HEK293 (cell line): Measurements from ENCODE around the gene MPP4.

Source experiments
- GLI4 ChIP-seq: fragments of 450-650 bp; formaldehyde crosslinking; IDR thresholded peaks from 2 replicates; pipeline ENCODE4 v1.5.1; 2016; ENCODE audit warnings: missing biosample characterization, missing genetic modification characterization
- KLF9 ChIP-seq: fragments of 450-650 bp; formaldehyde crosslinking; IDR thresholded peaks from 2 replicates; pipeline ENCODE4 v1.5.1; 2016; ENCODE audit warnings: missing biosample characterization, missing genetic modification characterization, low read depth
- SETDB1 ChIP-seq: IDR thresholded peaks from one replicate; pipeline ENCODE4 v1.6.1; 2017; ENCODE audit warnings: mild to moderate bottlenecking, low read length, moderate library complexity, mixed read lengths; ENCODE audit not compliant: insufficient read length
- TCF7L2 ChIP-seq: IDR thresholded peaks from 2 replicates; pipeline ENCODE4 v1.6.1; 2011; ENCODE audit warnings: low read depth, mild to moderate bottlenecking, inconsistent platforms, low read length, moderate library complexity, borderline replicate concordance
- ZFHX2 ChIP-seq: fragments of 450-650 bp; formaldehyde crosslinking; conservative IDR thresholded peaks from 2 replicates; pipeline ENCODE4 v1.5.1; 2016; ENCODE audit warnings: missing biosample characterization, missing genetic modification characterization
- ZFP41 ChIP-seq: fragments of 450-650 bp; formaldehyde crosslinking; IDR thresholded peaks from 2 replicates; pipeline ENCODE4 v1.5.1; 2016; ENCODE audit warnings: missing biosample characterization, missing genetic modification characterization, borderline replicate concordance
- ZFP69B ChIP-seq: fragments of 450-650 bp; formaldehyde crosslinking; IDR thresholded peaks from 2 replicates; pipeline ENCODE4 v1.5.1; 2016; ENCODE audit warnings: missing biosample characterization, missing genetic modification characterization
- ZNF324 ChIP-seq: fragments of 450-650 bp; formaldehyde crosslinking; IDR thresholded peaks from 2 replicates; pipeline ENCODE4 v1.5.1; 2016; ENCODE audit warnings: missing biosample characterization, missing genetic modification characterization
- ZNF510 ChIP-seq: fragments of 450-650 bp; formaldehyde crosslinking; IDR thresholded peaks from 2 replicates; pipeline ENCODE4 v1.5.1; 2018; ENCODE audit warnings: mild to moderate bottlenecking, missing genetic modification characterization, missing biosample characterization; ENCODE audit not compliant: insufficient replicate concordance
- TF ChIP-seq, protein P1 (sequence below): fragments of 450-650 bp; formaldehyde crosslinking; IDR thresholded peaks from 2 replicates; pipeline ENCODE4 v1.5.1; 2016; ENCODE audit warnings: missing biosample characterization, missing genetic modification characterization
- TF ChIP-seq, protein P2 (sequence below): fragments of 450-650 bp; formaldehyde crosslinking; IDR thresholded peaks from 2 replicates; pipeline ENCODE4 v1.5.1; 2016; ENCODE audit warnings: missing biosample characterization, missing genetic modification characterization, low read depth
- TF ChIP-seq, protein P3 (sequence below): sonication (generic); formaldehyde crosslinking; IDR thresholded peaks from 2 replicates; pipeline ENCODE4 v1.8.1; 2022; ENCODE audit warnings: mild to moderate bottlenecking, moderate library complexity, missing genetic modification reagents
- TF ChIP-seq, protein P4 (sequence below): fragments of 450-650 bp; formaldehyde crosslinking; IDR thresholded peaks from 2 replicates; pipeline ENCODE4 v1.5.1; 2016; ENCODE audit warnings: missing biosample characterization, missing genetic modification characterization

DNA sequence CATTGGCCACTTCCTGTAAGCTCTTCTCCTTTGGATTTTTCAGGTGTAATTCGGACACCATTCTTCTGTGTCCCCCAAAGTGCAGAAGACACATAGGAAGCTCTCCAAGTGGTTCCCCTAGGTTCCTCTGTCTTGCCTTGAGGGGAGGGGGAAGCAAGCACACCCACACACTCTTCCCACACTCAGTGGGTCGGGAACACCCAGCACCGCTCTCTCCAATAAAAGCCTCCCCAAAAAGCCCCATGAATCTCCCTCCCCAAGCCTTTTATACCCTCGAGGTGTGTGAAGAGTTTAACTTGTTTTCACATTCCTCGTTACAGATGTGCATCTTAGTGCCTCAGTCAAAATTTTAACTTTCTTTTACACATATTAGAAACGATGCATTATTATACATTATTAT lies 45.2 kb downstream of the MPP4 start:
- TF ChIP-seq ZFP41 (tag by site-specific recombination) (no peak), ZNF510 (tag by site-specific recombination) (no peak), GLI4 (tag by site-specific recombination) (no peak), TCF7L2 (no peak), ZNF324 (tag by site-specific recombination) (no peak), SETDB1 (no peak), ZFP69B (no peak), KLF9 (no peak), ZFHX2 (tag by site-specific recombination) (no peak)
- TF ChIP-seq, protein P1, sequence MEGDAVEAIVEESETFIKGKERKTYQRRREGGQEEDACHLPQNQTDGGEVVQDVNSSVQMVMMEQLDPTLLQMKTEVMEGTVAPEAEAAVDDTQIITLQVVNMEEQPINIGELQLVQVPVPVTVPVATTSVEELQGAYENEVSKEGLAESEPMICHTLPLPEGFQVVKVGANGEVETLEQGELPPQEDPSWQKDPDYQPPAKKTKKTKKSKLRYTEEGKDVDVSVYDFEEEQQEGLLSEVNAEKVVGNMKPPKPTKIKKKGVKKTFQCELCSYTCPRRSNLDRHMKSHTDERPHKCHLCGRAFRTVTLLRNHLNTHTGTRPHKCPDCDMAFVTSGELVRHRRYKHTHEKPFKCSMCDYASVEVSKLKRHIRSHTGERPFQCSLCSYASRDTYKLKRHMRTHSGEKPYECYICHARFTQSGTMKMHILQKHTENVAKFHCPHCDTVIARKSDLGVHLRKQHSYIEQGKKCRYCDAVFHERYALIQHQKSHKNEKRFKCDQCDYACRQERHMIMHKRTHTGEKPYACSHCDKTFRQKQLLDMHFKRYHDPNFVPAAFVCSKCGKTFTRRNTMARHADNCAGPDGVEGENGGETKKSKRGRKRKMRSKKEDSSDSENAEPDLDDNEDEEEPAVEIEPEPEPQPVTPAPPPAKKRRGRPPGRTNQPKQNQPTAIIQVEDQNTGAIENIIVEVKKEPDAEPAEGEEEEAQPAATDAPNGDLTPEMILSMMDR, result no peak
- TF ChIP-seq, protein P2, sequence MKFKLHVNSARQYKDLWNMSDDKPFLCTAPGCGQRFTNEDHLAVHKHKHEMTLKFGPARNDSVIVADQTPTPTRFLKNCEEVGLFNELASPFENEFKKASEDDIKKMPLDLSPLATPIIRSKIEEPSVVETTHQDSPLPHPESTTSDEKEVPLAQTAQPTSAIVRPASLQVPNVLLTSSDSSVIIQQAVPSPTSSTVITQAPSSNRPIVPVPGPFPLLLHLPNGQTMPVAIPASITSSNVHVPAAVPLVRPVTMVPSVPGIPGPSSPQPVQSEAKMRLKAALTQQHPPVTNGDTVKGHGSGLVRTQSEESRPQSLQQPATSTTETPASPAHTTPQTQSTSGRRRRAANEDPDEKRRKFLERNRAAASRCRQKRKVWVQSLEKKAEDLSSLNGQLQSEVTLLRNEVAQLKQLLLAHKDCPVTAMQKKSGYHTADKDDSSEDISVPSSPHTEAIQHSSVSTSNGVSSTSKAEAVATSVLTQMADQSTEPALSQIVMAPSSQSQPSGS, result no peak
- TF ChIP-seq, protein P3, sequence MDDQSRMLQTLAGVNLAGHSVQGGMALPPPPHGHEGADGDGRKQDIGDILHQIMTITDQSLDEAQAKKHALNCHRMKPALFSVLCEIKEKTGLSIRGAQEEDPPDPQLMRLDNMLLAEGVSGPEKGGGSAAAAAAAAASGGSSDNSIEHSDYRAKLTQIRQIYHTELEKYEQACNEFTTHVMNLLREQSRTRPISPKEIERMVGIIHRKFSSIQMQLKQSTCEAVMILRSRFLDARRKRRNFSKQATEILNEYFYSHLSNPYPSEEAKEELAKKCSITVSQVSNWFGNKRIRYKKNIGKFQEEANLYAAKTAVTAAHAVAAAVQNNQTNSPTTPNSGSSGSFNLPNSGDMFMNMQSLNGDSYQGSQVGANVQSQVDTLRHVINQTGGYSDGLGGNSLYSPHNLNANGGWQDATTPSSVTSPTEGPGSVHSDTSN (CRISPR knock-in tag), result no peak
- TF ChIP-seq, protein P4, sequence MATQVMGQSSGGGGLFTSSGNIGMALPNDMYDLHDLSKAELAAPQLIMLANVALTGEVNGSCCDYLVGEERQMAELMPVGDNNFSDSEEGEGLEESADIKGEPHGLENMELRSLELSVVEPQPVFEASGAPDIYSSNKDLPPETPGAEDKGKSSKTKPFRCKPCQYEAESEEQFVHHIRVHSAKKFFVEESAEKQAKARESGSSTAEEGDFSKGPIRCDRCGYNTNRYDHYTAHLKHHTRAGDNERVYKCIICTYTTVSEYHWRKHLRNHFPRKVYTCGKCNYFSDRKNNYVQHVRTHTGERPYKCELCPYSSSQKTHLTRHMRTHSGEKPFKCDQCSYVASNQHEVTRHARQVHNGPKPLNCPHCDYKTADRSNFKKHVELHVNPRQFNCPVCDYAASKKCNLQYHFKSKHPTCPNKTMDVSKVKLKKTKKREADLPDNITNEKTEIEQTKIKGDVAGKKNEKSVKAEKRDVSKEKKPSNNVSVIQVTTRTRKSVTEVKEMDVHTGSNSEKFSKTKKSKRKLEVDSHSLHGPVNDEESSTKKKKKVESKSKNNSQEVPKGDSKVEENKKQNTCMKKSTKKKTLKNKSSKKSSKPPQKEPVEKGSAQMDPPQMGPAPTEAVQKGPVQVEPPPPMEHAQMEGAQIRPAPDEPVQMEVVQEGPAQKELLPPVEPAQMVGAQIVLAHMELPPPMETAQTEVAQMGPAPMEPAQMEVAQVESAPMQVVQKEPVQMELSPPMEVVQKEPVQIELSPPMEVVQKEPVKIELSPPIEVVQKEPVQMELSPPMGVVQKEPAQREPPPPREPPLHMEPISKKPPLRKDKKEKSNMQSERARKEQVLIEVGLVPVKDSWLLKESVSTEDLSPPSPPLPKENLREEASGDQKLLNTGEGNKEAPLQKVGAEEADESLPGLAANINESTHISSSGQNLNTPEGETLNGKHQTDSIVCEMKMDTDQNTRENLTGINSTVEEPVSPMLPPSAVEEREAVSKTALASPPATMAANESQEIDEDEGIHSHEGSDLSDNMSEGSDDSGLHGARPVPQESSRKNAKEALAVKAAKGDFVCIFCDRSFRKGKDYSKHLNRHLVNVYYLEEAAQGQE (tag by site-specific recombination), result no peak
